NOMO-1 (cell line): ENCODE measurements around the gene UBAP2L.

Experiments used
- DNase-seq, 2 experiments: peaks; one replicate each; lab custom pipeline; 2025; ENCODE audit not compliant: unreplicated experiment in 2 of 2; lab: John Stamatoyannopoulos, UW

The UBAP2L gene

DNA sequence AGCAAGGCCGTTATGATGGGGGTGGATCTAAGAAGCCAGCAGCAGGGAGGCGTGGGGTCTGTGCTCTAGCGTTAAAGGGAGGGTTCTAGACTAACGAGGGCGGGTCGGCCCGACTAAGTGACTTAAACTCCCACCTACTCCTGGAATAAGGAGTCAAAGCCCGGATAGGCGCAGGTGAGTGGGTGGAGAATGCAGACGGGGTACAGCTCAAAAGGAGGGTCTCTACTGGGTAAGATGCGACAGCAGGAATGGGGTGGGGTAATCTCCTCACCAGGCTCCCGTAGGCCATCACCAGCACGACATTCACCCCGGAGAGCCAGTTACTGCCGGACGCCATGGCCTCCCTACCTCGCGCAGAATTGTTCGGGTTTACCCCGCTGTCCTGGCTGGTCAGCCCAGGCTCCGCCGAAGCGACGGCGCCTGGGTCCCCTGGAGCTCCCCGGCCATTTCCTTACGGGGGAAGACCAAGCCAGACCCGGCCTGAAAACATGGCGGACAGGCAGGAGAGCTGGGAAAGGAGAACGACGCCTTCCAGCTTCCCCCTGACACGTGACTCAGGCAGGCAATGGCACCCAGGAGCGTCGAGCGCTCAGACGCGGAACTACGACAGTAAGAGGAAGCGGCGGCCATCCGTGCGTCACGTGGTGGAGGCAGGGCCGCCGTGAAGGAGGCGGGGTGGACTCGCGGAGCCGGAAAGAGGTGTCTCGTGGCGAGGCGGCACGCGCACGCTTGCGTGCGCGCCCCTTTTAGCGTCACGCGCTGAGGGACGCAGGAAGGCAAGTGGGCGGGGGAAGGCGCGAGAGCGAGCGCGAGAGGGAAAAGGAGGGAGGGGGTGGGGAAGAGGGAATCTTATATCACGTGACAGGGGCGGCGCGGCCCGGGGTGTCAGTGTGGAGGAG is at the start of gene UBAP2L:
Gene UBAP2L, plus strand, starts transcription at position 885 of the 899 bp plus-strand sequence. CDS start 4,169 bp downstream, outside the sequence.
- DNase-seq = peak; percentile 98 to 99

- DNase-seq = no peak
Measured at GRCh38 chr1:154171223-154171583, 49.6 kb upstream of the UBAP2L start.

DNA sequence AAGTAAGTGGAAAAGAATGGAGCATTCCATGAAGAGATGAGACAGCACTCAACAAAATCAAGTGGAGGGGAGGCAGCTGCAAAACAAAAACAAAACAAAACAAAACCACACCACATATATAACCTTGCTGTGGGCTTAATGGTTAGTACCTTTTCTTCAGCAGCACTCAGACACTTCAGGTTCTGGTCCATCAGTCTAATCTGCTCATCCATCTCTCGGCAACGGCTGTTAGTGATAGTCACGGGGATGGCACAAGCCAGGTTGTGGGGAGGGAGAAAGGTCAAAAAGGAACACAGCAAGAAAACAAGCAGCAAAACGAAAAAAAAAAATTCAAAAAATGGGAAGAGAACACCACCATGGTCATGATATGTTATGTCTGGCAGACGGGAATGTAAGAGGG is 48.9 kb upstream of the UBAP2L start:
- DNase-seq = no peak

- no peak for DNase-seq
Measured at GRCh38 chr1:154174654-154175053, 46.1 kb upstream of the UBAP2L start.

- DNase-seq = no peak
Measured at GRCh38 chr1:154176337-154176736, 44.4 kb upstream of the UBAP2L start.

GRCh38 chr1:154178013-154178412 is 42.7 kb upstream of the UBAP2L start:
- DNase-seq = no peak

- DNase-seq = no peak
Measured at GRCh38 chr1:154178911-154179811, 41.6 kb upstream of the UBAP2L start.

DNA sequence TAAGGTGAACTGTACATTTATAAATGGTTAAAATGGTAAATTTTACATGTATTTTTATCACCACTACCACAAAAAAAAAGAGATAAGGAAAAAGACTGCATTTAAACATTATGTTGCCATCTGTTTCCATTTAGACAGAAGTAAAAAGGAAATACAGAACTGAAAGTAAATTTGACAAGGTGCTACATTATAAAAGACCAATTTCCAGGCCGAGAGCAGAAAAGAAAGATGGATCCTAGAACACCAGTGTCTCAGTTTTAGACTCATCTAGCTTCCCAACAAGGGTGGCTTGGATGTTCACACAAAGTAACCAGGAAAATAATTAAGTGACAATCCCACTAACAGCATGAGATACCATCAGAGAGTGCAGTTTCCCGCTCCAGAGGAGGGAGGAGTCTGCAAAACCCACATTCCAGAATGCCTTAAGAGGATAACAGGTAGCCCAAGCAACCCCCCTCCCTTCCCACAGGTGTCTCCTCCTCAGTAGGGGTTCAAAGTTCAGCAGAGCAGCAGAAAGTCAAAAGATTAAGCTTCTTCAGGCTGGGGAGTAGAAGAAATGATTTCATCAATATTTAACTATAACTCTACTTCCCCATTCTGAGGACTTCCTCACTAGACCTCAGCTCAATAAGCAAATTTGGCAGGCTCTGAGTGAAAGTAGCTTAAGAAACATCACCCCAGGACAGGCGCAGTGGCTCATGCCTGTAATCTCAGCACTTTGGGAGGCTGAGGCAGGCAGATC is 40.6 kb upstream of the UBAP2L start:
- DNase-seq = peak; percentile 77 to 91

- no peak for DNase-seq
Measured at GRCh38 chr1:154181944-154182343, 38.8 kb upstream of the UBAP2L start.

- peak; percentile 97 to 98 for DNase-seq
Measured at GRCh38 chr1:154182344-154183045, 38.3 kb upstream of the UBAP2L start.

DNA sequence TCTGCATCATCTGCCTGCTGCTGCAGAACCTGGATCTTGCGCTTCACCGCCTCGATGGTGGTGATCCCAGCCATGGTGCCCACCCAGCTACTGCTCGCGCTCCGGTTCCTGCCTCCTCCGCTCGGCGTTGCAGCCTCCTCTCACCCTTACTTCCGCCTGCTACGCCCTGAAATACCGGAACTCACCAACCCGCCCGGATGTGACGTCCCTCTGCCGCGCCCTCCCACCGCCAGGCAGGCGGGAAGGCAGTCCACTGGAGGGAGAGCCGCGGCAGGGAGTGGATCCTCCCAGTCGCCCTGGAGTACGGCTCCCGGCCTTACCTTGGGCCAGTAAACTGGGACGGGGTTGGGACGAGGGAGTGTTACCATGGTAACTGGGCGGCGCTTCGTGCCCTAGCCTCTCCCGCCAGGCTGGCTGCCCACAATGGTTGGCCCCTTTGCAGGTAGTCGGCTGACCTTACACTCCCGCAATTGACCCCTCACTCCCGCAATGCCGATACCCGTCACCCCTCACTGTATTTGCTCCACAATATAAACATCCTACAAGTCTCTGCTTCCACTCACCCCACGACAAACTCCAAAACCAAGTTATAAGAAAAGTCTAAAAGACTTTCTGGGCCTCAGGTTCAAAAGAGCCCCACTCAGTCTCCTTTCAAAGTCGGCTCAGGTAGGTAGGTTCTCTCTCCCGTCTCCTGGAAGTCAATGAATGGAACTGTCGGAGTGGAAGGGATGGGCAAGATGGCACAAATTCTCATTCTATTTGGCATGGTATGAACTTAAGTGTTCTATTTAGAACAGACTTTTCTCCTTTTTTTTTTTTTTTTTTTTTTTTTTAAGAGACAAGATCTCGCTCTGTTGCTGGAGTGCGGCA is 37.5 kb upstream of the UBAP2L start:
- peak; percentile 85 to 92 for DNase-seq

DNA sequence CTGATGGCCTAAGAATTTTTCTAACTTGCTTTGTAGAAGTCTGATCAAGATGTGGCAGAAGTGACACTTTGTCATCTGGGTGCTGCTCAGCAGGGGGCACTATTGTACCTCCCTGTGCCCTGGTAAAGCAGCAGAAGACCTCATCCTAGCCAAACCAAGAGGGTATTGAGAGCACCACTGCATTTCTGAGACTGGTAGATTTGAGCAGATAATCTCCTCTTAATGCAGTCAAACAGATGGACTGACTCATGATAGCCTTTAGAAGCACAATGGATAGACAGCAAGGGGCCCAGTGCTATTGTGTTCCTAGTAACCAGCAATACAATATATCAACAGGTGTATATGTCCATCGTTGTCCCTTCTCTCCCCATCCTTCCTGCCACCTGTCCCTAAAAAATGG is 34.6 kb upstream of the UBAP2L start:
- DNase-seq = peak; percentile 36 to 83

GRCh38 chr1:154186852-154187501 is 33.8 kb upstream of the UBAP2L start:
- DNase-seq = no peak

DNA sequence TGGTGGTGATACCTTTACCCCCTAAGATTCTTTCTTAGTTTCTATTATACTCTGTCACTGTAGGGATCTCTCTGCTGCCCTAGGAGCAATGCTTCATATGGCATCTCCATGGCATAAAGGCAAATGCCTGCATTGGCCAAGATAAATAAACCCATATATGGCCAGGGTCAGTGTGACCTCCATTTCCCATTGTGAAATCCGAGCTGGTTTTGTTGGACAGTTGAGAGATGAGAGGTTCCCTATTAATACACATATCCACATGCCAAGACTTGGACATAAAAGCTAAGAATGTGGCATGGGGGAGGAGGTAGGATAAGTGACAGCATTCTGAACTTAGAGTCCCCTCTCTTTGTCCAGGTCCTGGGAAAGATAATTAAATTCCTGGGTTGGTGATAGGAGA is 30.2 kb upstream of the UBAP2L start:
- no peak for DNase-seq

GRCh38 chr1:154191990-154192461 is 28.7 kb upstream of the UBAP2L start, which contains the start of gene TPM3:
TPM3 (minus strand) TSS chr1:154192100; CDS start chr1:154192018, 82 bp downstream.
- DNase-seq = peak; percentile 29 to 74

- DNase-seq = no peak
Measured at GRCh38 chr1:154192476-154192875, 28.3 kb upstream of the UBAP2L start.

- no peak for DNase-seq
Measured at GRCh38 chr1:154193821-154194220, 26.9 kb upstream of the UBAP2L start.

GRCh38 chr1:154198756-154199562 is 21.8 kb upstream of the UBAP2L start:
- peak in 1 of 2 experiments; percentile 60 for DNase-seq
